K562 (cell line): ENCODE data around the gene KPNB1. TPM values are rescaled to one million over a fixed set of nuclear protein-coding genes. Genes with fewer than 3 reads are reported as not detected.

Experiments
- ARID4B ChIP-seq: sonication (generic); formaldehyde crosslinking; IDR thresholded peaks from 2 replicates; pipeline ENCODE4 v1.8.0; 2022; ENCODE audit warnings: mild to moderate bottlenecking, missing genetic modification reagents
- DMBX1 ChIP-seq: fragments of 250-450 bp; sonication (Bioruptor Pico); IDR thresholded peaks from 2 replicates; pipeline ENCODE4 v1.8.0; 2022; ENCODE audit warnings: inconsistent platforms, mild to moderate bottlenecking, moderate library complexity, borderline replicate concordance
- E2F3 ChIP-seq: fragments of 250-450 bp; sonication (Bioruptor Pico); IDR thresholded peaks from 2 replicates; pipeline ENCODE4 v1.4.0; 2020; ENCODE audit warnings: mild to moderate bottlenecking
- FUS ChIP-seq: fragments of 200-400 bp; formaldehyde crosslinking; optimal IDR thresholded peaks from 2 replicates; pipeline ENCODE3; 2017; ENCODE audit warnings: low read depth, low read length
- GATA2 ChIP-seq: sonication (generic); formaldehyde crosslinking; IDR thresholded peaks from 2 replicates; pipeline ENCODE4 v1.4.0; 2020; ENCODE audit warnings: mild to moderate bottlenecking, missing genetic modification reagents
- GTF3C2 ChIP-seq: IDR thresholded peaks from 3 replicates; pipeline ENCODE4 v1.6.1; 2011; ENCODE audit warnings: borderline replicate concordance, mild to moderate bottlenecking, moderate library complexity; ENCODE audit not compliant: insufficient read length; ENCODE audit errors: extremely low read depth
- ILF3 ChIP-seq: fragments of 450-650 bp; IDR thresholded peaks from 2 replicates; pipeline ENCODE4 v1.6.1; 2018; ENCODE audit warnings: antibody characterized with exemption, mild to moderate bottlenecking, moderate library complexity, borderline replicate concordance
- MYC ChIP-seq, 2 experiments: fragments of 250-450 bp in 1 of 2; sonication (Bioruptor Pico) in 1 of 2; IDR thresholded peaks; 2 replicates each; pipeline versions ENCODE4 v1.5.1 to v1.6.1; 2012 to 2021; ENCODE audit warnings: low read depth in 2 of 2, borderline replicate concordance in 1 of 2, improper control_type of control experiment in 1 of 2, low read length in 1 of 2, mild to moderate bottlenecking in 1 of 2, moderate library complexity in 1 of 2
- NFIX ChIP-seq: fragments of 250-450 bp; sonication (Bioruptor Pico); IDR thresholded peaks from 2 replicates; pipeline ENCODE4 v1.4.0; 2020; ENCODE audit warnings: low read depth, mild to moderate bottlenecking, moderate library complexity
- SLC30A9 ChIP-seq: fragments of 250-450 bp; sonication (Bioruptor Pico); IDR thresholded peaks from 2 replicates; pipeline ENCODE4 v1.8.0; 2022; ENCODE audit warnings: mild to moderate bottlenecking, moderate library complexity
- TSC22D4 ChIP-seq: fragments of 450-650 bp; IDR thresholded peaks from 2 replicates; pipeline ENCODE4 v1.6.1; 2016; ENCODE audit warnings: missing genetic modification characterization, missing biosample characterization, control low read depth
- ZNF41 ChIP-seq: fragments of 250-450 bp; sonication (Bioruptor Pico); conservative IDR thresholded peaks from 2 replicates; pipeline ENCODE4 v1.4.0; 2020; ENCODE audit warnings: mild to moderate bottlenecking
- polyA plus RNA-seq, 8 experiments: library from polyadenylated mRNA; depleted of rRNA in 4 of 8; stranded (reverse) in 5 of 8; unstranded in 3 of 8; fragments of >200 nt; fragmentation: Nextera tagmentation in 2 of 8; fragmentation: Illumina TruSeq in 1 of 8; extraction: Ambion mirVana in 2 of 8; extraction: Trizol in 1 of 8; gene quantifications; 2 replicates each; pipeline versions ENCODE4 v1.2.1 to v1.2.3, GENCODE V29; 2011 to 2014; ENCODE audit warnings: inconsistent platforms in 1 of 8, missing spikeins in 1 of 8
- total RNA-seq, 7 experiments: library from RNA; depleted of rRNA in 6 of 7; stranded (reverse); fragments of >200 nt in 6 of 7; fragmentation: Illumina TruSeq in 2 of 7; extraction: Trizol in 2 of 7; gene quantifications; 2 replicates each; pipeline versions ENCODE4 v1.2.1 to v1.2.3, GENCODE V29; 2011 to 2021; ENCODE audit warnings: low replicate concordance in 1 of 7
- TF ChIP-seq, protein P1 (sequence below): fragments of 450-650 bp; formaldehyde crosslinking; IDR thresholded peaks from 2 replicates; pipeline ENCODE4 v1.4.0; 2022; ENCODE audit warnings: missing genetic modification characterization
- TF ChIP-seq, protein P2 (sequence below): fragments of 450-650 bp; IDR thresholded peaks from 2 replicates; pipeline ENCODE4 v1.7.0; 2016; ENCODE audit warnings: borderline replicate concordance

The KPNB1 gene
- total and polyA plus RNA-seq, 9 of the 15 experiments (the other 6 are each of a cell fraction or from before 2014, with no cell fraction given) = 154 to 622 (median 354) TPM

DNA sequence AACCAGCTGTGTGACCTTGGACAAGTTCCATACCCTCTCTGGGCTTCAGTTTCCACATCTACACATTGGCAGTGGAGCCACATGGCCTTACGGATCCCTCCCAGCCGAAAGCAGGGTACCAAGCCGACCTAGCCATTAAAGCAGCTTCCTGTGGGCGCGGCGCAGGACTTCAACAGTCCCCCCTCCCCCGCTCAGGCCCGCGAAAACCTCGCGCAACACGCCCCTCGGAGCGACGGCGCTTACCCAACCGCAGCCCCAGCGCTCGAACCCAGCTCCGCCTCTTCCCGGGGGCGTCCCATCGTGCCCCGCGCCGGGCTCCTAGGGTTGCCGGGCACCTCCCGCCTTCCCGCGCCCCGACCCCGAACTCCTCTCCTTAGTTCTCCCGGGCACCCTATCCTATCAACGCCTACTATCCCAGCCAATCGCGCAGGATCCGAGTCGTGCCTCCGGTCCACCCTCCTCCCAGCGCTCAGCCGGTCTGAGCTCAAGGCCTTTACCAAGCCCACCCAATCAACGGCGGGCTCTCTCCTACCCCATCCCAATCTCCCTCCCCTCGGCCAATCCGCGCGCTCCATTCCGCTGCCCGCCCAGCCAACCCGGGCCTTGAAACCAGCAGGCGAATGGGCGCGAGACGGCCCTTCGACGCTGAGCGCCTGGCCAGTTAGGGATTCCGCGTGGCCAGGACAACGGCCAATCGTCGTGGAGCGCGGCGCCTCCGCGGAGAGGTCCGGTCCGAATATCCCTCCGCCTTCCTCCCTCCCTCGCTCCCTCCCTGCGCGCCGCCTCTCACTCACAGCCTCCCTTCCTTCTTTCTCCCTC lies at the start of gene KPNB1 (continued):
- TF ChIP-seq GTF3C2 (no peak), E2F3 (CRISPR knock-in tag) (peak; percentile 88), NFIX (CRISPR knock-in tag) (no peak), MYC (IDR thresholded peaks at IDR 0.05; ENCODE audit: low read depth, low read length) (peak; percentile 91), MYC (CRISPR knock-in tag; IDR thresholded peaks at IDR 0.05; ENCODE audit: borderline replicate concordance, low read depth) (peak; percentile 37; the same call in 1 of the 2 replicates), TSC22D4 (tag) (no peak), ZNF41 (CRISPR knock-in tag) (no peak), DMBX1 (peak; percentile 50), ILF3 (no peak), ARID4B (CRISPR knock-in tag) (peak; percentile 86; the same call in 1 of the 2 replicates), SLC30A9 (CRISPR knock-in tag) (no peak), GATA2 (CRISPR knock-in tag) (no peak), FUS (no peak)
- TF ChIP-seq, protein P1, sequence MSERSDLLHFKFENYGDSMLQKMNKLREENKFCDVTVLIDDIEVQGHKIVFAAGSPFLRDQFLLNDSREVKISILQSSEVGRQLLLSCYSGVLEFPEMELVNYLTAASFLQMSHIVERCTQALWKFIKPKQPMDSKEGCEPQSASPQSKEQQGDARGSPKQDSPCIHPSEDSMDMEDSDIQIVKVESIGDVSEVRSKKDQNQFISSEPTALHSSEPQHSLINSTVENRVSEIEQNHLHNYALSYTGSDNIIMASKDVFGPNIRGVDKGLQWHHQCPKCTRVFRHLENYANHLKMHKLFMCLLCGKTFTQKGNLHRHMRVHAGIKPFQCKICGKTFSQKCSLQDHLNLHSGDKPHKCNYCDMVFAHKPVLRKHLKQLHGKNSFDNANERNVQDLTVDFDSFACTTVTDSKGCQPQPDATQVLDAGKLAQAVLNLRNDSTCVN (CRISPR knock-in tag) = no peak
- TF ChIP-seq, protein P2, sequence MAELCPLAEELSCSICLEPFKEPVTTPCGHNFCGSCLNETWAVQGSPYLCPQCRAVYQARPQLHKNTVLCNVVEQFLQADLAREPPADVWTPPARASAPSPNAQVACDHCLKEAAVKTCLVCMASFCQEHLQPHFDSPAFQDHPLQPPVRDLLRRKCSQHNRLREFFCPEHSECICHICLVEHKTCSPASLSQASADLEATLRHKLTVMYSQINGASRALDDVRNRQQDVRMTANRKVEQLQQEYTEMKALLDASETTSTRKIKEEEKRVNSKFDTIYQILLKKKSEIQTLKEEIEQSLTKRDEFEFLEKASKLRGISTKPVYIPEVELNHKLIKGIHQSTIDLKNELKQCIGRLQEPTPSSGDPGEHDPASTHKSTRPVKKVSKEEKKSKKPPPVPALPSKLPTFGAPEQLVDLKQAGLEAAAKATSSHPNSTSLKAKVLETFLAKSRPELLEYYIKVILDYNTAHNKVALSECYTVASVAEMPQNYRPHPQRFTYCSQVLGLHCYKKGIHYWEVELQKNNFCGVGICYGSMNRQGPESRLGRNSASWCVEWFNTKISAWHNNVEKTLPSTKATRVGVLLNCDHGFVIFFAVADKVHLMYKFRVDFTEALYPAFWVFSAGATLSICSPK = no peak
